Measurements from ENCODE around the gene OBSCN.

- TF ChIP-seq, protein P1, sequence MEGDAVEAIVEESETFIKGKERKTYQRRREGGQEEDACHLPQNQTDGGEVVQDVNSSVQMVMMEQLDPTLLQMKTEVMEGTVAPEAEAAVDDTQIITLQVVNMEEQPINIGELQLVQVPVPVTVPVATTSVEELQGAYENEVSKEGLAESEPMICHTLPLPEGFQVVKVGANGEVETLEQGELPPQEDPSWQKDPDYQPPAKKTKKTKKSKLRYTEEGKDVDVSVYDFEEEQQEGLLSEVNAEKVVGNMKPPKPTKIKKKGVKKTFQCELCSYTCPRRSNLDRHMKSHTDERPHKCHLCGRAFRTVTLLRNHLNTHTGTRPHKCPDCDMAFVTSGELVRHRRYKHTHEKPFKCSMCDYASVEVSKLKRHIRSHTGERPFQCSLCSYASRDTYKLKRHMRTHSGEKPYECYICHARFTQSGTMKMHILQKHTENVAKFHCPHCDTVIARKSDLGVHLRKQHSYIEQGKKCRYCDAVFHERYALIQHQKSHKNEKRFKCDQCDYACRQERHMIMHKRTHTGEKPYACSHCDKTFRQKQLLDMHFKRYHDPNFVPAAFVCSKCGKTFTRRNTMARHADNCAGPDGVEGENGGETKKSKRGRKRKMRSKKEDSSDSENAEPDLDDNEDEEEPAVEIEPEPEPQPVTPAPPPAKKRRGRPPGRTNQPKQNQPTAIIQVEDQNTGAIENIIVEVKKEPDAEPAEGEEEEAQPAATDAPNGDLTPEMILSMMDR (IDR thresholded peaks at IDR 0.05): no peak
- TF ChIP-seq POLR2A (IDR thresholded peaks at IDR 0.05): no peak
Observed at GRCh38 chr1:228349701-228350171, 141.9 kb downstream of the OBSCN start.
